Stomach (tissue), 9 donors: ENCODE results near the gene RABGAP1L. TPM values are rescaled to one million over a fixed set of nuclear protein-coding genes. Genes with fewer than 3 reads are reported as not detected.

ENCODE experiments used
- DNase-seq, 2 donors: peaks; one replicate each; pipeline versions ENCODE4 v3.0.0 to v3.0.0-alpha.2; 2013 to 2019
- H3K27ac ChIP-seq, 5 donors: fragments of 200-600 bp in 4 of 5; sonication (generic) in 4 of 5; one replicate each; pipeline ENCODE4 v1.5.1; 2013 to 2019; ENCODE audit warnings: mild to moderate bottlenecking in 1 of 5, moderate library complexity in 1 of 5
- H3K27me3 ChIP-seq, 3 donors: fragments of 200-600 bp; sonication (generic); one replicate each; pipeline ENCODE4 v1.5.1; 2017 to 2019; ENCODE audit warnings: mixed run types in 1 of 3
- H3K36me3 ChIP-seq, 4 donors: fragments of 200-600 bp; sonication (generic); 1 replicate in 3 of 4; 2 replicates in 1 of 4; pipeline ENCODE4 v1.5.1; 2016 to 2019
- H3K4me1 ChIP-seq, 4 donors: fragments of 200-600 bp; sonication (generic); one replicate each; pipeline ENCODE4 v1.5.1; 2016 to 2019
- H3K4me3 ChIP-seq, 4 donors: fragments of 200-600 bp; sonication (generic) in 3 of 4; one replicate each; pipeline ENCODE4 v1.5.1; 2016 to 2019; ENCODE audit warnings: mild to moderate bottlenecking in 1 of 4
- H3K9me3 ChIP-seq, 4 donors: fragments of 200-600 bp; sonication (generic); one replicate each; pipeline ENCODE4 v1.5.1; 2016 to 2019
- EP300 ChIP-seq: sonication (generic); formaldehyde crosslinking; IDR thresholded peaks from one replicate; pipeline ENCODE4 v1.6.1; 2017; ENCODE audit warnings: antibody characterized with exemption
- POLR2A ChIP-seq, 4 donors: fragments of 450-650 bp; IDR thresholded peaks; one replicate each; pipeline ENCODE4 v1.6.1; 2016; ENCODE audit warnings: antibody characterized with exemption in 4 of 4, control low read depth in 2 of 4, mild to moderate bottlenecking in 1 of 4, moderate library complexity in 1 of 4
- POLR2AphosphoS5 ChIP-seq, 3 donors: sonication (generic); formaldehyde crosslinking; IDR thresholded peaks; one replicate each; pipeline ENCODE4 v1.6.1; 2016; ENCODE audit warnings: antibody characterized with exemption in 3 of 3
- WGBS, 5 donors: extraction: QIAGEN DNeasy Blood & Tissue Kit in 3 of 5; methylation state at CpG; one replicate each; pipeline versions ENCODE4 v1.1.5 to v1.1.7; 2013 to 2018; 5-methylcytosine and 5-hydroxymethylcytosine counted together
- intact Hi-C: fragments of 100-400 bp; cut with DNase I; formaldehyde crosslinking; loops from one replicate; pipeline ENCODE4 v1.15.1; 2023; ENCODE audit warnings: low total_unique reads
- polyA plus RNA-seq, 3 donors: library from polyadenylated mRNA; stranded (reverse); fragments of 200-250 nt; gene quantifications; one replicate each; pipeline ENCODE4 v1.2.3, GENCODE V29; 2013
- total RNA-seq, 5 donors: library from RNA; depleted of rRNA; stranded (reverse); fragments of >200 nt; gene quantifications; one replicate each; pipeline versions ENCODE4 v1.1.0 to v1.2.3, GENCODE V29; 2014 to 2016
- TF ChIP-seq, protein P1 (sequence below), 7 experiments: fragments of 450-650 bp in 4 of 7; fragments of 200-600 bp in 3 of 7; sonication (generic) in 3 of 7; IDR thresholded peaks; one replicate each; pipeline ENCODE4 v1.5.1; 2016 to 2019; ENCODE audit warnings: antibody characterized with exemption in 7 of 7, control low read depth in 2 of 7, mild to moderate bottlenecking in 1 of 7
- donor health status: healthy with polysubstance abuse.
- donor health status: Bipolar disorder and iron deficiency.
- donor health status: healthy.

Gene RABGAP1L
- total and polyA plus RNA-seq, 8 donors = 14.2 to 238 (median 57.9) TPM

DNA sequence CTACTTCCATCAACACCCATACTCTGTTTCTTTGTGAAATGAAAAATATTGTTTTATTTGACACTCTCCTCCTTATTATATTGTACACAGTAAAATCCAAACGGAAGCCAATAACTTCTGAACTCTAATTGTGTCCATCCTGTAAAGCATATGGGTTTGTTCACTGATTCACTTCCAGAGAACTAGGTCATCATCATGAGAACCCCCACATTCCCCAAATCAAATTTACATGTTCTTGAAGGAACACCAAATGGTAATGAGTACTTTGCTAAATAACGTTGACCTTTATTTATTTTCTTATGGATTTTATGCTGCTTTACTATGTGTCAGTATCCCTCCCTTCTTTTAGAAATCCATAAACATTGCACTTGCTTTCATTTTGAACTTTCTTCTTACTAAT is 627.0 kb downstream of the RABGAP1L start:
- TF ChIP-seq EP300 (no peak), POLR2AphosphoS5 (IDR thresholded peaks at IDR 0.05) (no peak), POLR2A (IDR thresholded peaks at IDR 0.05) (no peak)
- TF ChIP-seq, protein P1, sequence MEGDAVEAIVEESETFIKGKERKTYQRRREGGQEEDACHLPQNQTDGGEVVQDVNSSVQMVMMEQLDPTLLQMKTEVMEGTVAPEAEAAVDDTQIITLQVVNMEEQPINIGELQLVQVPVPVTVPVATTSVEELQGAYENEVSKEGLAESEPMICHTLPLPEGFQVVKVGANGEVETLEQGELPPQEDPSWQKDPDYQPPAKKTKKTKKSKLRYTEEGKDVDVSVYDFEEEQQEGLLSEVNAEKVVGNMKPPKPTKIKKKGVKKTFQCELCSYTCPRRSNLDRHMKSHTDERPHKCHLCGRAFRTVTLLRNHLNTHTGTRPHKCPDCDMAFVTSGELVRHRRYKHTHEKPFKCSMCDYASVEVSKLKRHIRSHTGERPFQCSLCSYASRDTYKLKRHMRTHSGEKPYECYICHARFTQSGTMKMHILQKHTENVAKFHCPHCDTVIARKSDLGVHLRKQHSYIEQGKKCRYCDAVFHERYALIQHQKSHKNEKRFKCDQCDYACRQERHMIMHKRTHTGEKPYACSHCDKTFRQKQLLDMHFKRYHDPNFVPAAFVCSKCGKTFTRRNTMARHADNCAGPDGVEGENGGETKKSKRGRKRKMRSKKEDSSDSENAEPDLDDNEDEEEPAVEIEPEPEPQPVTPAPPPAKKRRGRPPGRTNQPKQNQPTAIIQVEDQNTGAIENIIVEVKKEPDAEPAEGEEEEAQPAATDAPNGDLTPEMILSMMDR (IDR thresholded peaks at IDR 0.05) = no peak
- Histone ChIP-seq H3K27ac (no peak overlapping the region), H3K27me3 (no peaks in the 10 kb centered on the region), H3K4me1 (peaks cover 0 to 10% (median 5%) of the 10 kb centered on the region in 4 donors), H3K36me3 (no peaks in the 10 kb centered on the region), H3K4me3 (no peak overlapping the region), H3K9me3 (no peaks in the 10 kb centered on the region)
- intact Hi-C loops = no loop called here
- no peak for DNase-seq
- 48 to 61% (median 58%) methylated on average over 2 of the region's 2 CpGs for WGBS, 5 donors

- Histone ChIP-seq H3K27me3 (no peaks in the 10 kb centered on the region), H3K9me3 (no peaks in the 10 kb centered on the region), H3K4me3 (no peak overlapping the region), H3K4me1 (peaks cover 0 to 10% (median 5%) of the 10 kb centered on the region in 4 donors), H3K27ac (no peak overlapping the region), H3K36me3 (no peaks in the 10 kb centered on the region)
- WGBS, 5 donors = 87 to 92% (median 88%) methylated on average over 4 of the region's 4 CpGs
- TF ChIP-seq POLR2A (IDR thresholded peaks at IDR 0.05) = no peak
- no peak for TF ChIP-seq POLR2AphosphoS5 (IDR thresholded peaks at IDR 0.05)
- TF ChIP-seq, protein P1 (IDR thresholded peaks at IDR 0.05) = no peak
- no peak for TF ChIP-seq EP300
- no peak for DNase-seq
- intact Hi-C loops = no loop called here
These were observed 627.4 kb downstream of the RABGAP1L start for GRCh38 chr1:174786760-174787159.

- H3K4me1 ChIP-seq = peaks cover 0 to 10% (median 5%) of the 10 kb centered on the region in 4 donors
- H3K27ac ChIP-seq = no peak overlapping the region
- H3K36me3 ChIP-seq = no peaks in the 10 kb centered on the region
- H3K4me3 ChIP-seq = no peak overlapping the region
- TF ChIP-seq, protein P1 (IDR thresholded peaks at IDR 0.05) = no peak
- TF ChIP-seq EP300 (no peak), POLR2A (IDR thresholded peaks at IDR 0.05) (no peak), POLR2AphosphoS5 (IDR thresholded peaks at IDR 0.05) (no peak)
- 85 to 90% (median 90%) methylated on average over 1 of the region's 1 CpG for WGBS, 5 donors
- intact Hi-C loops = no loop called here
- DNase-seq = no peak
- no peaks in the 10 kb centered on the region for H3K9me3 ChIP-seq
- no peaks in the 10 kb centered on the region for H3K27me3 ChIP-seq
These were observed 629.7 kb downstream of the RABGAP1L start for GRCh38 chr1:174788981-174789380.

DNA sequence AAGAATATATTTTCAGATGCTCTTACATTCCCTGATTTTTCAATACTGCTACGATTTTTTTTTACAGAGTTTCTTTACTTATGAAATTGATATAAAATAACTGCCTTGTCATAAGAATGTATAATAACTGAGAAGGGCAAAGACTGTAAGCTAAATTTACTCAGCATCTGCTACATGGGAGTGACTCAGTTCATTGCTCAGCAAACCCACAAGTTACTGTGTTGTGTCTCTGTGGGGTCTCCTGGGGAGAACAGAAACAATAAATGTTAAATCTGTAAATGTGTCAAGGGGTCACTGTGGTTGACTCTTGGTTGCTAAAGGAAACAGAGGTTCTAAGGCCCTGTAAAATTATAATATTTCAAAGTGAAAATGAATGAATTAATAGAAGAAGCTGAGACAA is 630.1 kb downstream of the RABGAP1L start:
- H3K9me3 ChIP-seq = no peaks in the 10 kb centered on the region
- peaks cover 0 to 10% (median 5%) of the 10 kb centered on the region in 4 donors for H3K4me1 ChIP-seq
- H3K36me3 ChIP-seq = no peaks in the 10 kb centered on the region
- 57 to 79% (median 76%) methylated on average over 1 of the region's 1 CpG for WGBS, 5 donors
- intact Hi-C loops = no loop called here
- DNase-seq = no peak
- no peak overlapping the region for H3K27ac ChIP-seq
- no peaks in the 10 kb centered on the region for H3K27me3 ChIP-seq
- H3K4me3 ChIP-seq = no peak overlapping the region
- TF ChIP-seq POLR2AphosphoS5 (IDR thresholded peaks at IDR 0.05) = no peak
- TF ChIP-seq POLR2A (IDR thresholded peaks at IDR 0.05) = no peak
- no peak for TF ChIP-seq EP300
- TF ChIP-seq, protein P1 (IDR thresholded peaks at IDR 0.05) = no peak
